Endodermal cell (in vitro differentiated cells): Measurements from ENCODE around the gene UBC. TPM values are rescaled to one million over a fixed set of nuclear protein-coding genes. Genes with fewer than 3 reads are reported as not detected.

Experiments used
- DNase-seq: peaks from one replicate; pipeline ENCODE4 v3.0.0-alpha.2; 2017
- H3K27ac ChIP-seq: 2 replicates; pipeline ENCODE4 v1.5.1; 2013; ENCODE audit warnings: mild to moderate bottlenecking, low read depth, low read length, moderate library complexity
- H3K27me3 ChIP-seq: 2 replicates; pipeline ENCODE4 v1.6.1; 2013; ENCODE audit warnings: mild to moderate bottlenecking, low read length, moderate library complexity; ENCODE audit not compliant: insufficient read depth, control insufficient read depth, poor library complexity, severe bottlenecking
- H3K36me3 ChIP-seq: 2 replicates; pipeline ENCODE4 v1.7.0; 2013; ENCODE audit warnings: mild to moderate bottlenecking, low read length, moderate library complexity; ENCODE audit not compliant: control insufficient read depth, insufficient read depth
- H3K4me1 ChIP-seq: one replicate; pipeline ENCODE4 v1.7.0; 2013; ENCODE audit warnings: low read length; ENCODE audit not compliant: control insufficient read depth, insufficient read depth
- H3K4me3 ChIP-seq: 2 replicates; pipeline ENCODE4 v1.5.1; 2013; ENCODE audit warnings: mild to moderate bottlenecking, low read length, moderate library complexity
- H3K9ac ChIP-seq: 2 replicates; pipeline ENCODE4 v1.6.1; 2013; ENCODE audit warnings: mild to moderate bottlenecking, low read length, moderate library complexity; ENCODE audit not compliant: poor library complexity, severe bottlenecking; ENCODE audit errors: extremely low read depth
- H3K9me3 ChIP-seq: 2 replicates; pipeline ENCODE4 v1.6.1; 2013; ENCODE audit warnings: mild to moderate bottlenecking, low read length, moderate library complexity; ENCODE audit not compliant: control insufficient read depth
- H3K27ac Mint-ChIP-seq: 2 replicates; pipeline ENCODE4 v1.8.0; 2020; ENCODE audit warnings: mixed read lengths
- H3K27me3 Mint-ChIP-seq: 2 replicates; pipeline ENCODE4 v1.8.0; 2021; ENCODE audit warnings: mild to moderate bottlenecking, mixed read lengths; ENCODE audit not compliant: insufficient read depth
- H3K36me3 Mint-ChIP-seq: 2 replicates; pipeline ENCODE4 v1.8.0; 2020; ENCODE audit warnings: low read depth, mixed read lengths
- H3K4me1 Mint-ChIP-seq: 2 replicates; pipeline ENCODE4 v1.8.0; 2020; ENCODE audit warnings: mixed read lengths
- H3K4me3 Mint-ChIP-seq: 2 replicates; pipeline ENCODE4 v1.8.0; 2020; ENCODE audit warnings: mild to moderate bottlenecking, moderate library complexity, mixed read lengths
- H3K9me3 Mint-ChIP-seq: 2 replicates; pipeline ENCODE4 v1.8.0; 2020; ENCODE audit warnings: mild to moderate bottlenecking, mixed read lengths
- CTCF ChIP-seq: fragments of 200-600 bp; sonication (generic); conservative IDR thresholded peaks from 2 replicates; pipeline ENCODE4 v1.5.0; 2021; ENCODE audit warnings: antibody characterized with exemption, mild to moderate bottlenecking
- WGBS, 2 experiments: methylation state at CpG; one replicate each; pipeline versions ENCODE4 v1.1.5 to v1.1.7; 2013; ENCODE audit warnings: missing lambda C conversion rate in 2 of 2, mixed read lengths in 1 of 2; ENCODE audit not compliant: insufficient coverage in 1 of 2, insufficient read length in 1 of 2; 5-methylcytosine and 5-hydroxymethylcytosine counted together
- total RNA-seq, 2 donors: library from RNA; stranded (reverse); fragmentation: NEBNext Ultra II Directional in 1 of 2; extraction: Animal tissue kit (Norgen Biotek cat#: 25700) in 1 of 2; gene quantifications; 2 replicates in 1 of 2; 3 replicates in 1 of 2; pipeline ENCODE4 v1.2.1, GENCODE V29; 2021

UBC gene
- total RNA-seq, 2 donors from 2014 or later = 580 to 625 TPM

GRCh38 chr12:124952801-124953200 lies 38.4 kb upstream of the UBC start:
- Mint-ChIP-seq H3K4me3 (no peak overlapping the region), H3K27me3 (no peaks in the 10 kb centered on the region), H3K9me3 (no peaks in the 10 kb centered on the region), H3K36me3 (peaks cover 58% of the 10 kb centered on the region), H3K4me1 (no peaks in the 10 kb centered on the region), H3K27ac (no peak overlapping the region)
- Histone ChIP-seq H3K4me1 (no peaks in the 10 kb centered on the region), H3K27me3 (no peaks in the 10 kb centered on the region), H3K36me3 (peaks cover 42% of the 10 kb centered on the region), H3K27ac (no peak overlapping the region), H3K9ac (no peak overlapping the region), H3K9me3 (no peaks in the 10 kb centered on the region), H3K4me3 (no peak overlapping the region)
- TF ChIP-seq CTCF = no peak
- DNase-seq = no peak
- 96 to 100% methylated on average over 7 to 8 of the region's 8 CpGs for WGBS, 2 experiments

GRCh38 chr12:124952295-124952694 lies 37.8 kb upstream of the UBC start:
- H3K36me3 Mint-ChIP-seq = peaks cover 53% of the 10 kb centered on the region
- no peaks in the 10 kb centered on the region for H3K27me3 ChIP-seq
- no peak overlapping the region for H3K4me3 ChIP-seq
- 90 to 94% methylated on average over 9 to 17 of the region's 17 CpGs for WGBS, 2 experiments
- H3K9me3 Mint-ChIP-seq = no peaks in the 10 kb centered on the region
- H3K9ac ChIP-seq = no peak overlapping the region
- no peak overlapping the region for H3K27ac Mint-ChIP-seq
- no peaks in the 10 kb centered on the region for H3K27me3 Mint-ChIP-seq
- no peak overlapping the region for H3K4me3 Mint-ChIP-seq
- no peaks in the 10 kb centered on the region for H3K4me1 ChIP-seq
- H3K9me3 ChIP-seq = no peaks in the 10 kb centered on the region
- peaks cover 40% of the 10 kb centered on the region for H3K36me3 ChIP-seq
- no peaks in the 10 kb centered on the region for H3K4me1 Mint-ChIP-seq
- no peak for TF ChIP-seq CTCF
- H3K27ac ChIP-seq = no peak overlapping the region
- no peak for DNase-seq

- 95 to 96% methylated on average over 25 to 47 of the region's 47 CpGs for WGBS, 2 experiments
- no peak overlapping the region for H3K4me3 Mint-ChIP-seq
- H3K4me1 ChIP-seq = no peaks in the 10 kb centered on the region
- no peak overlapping the region for H3K4me3 ChIP-seq
- H3K27me3 Mint-ChIP-seq = no peaks in the 10 kb centered on the region
- TF ChIP-seq CTCF = no peak
- peaks cover 49% of the 10 kb centered on the region for H3K36me3 Mint-ChIP-seq
- no peaks in the 10 kb centered on the region for H3K9me3 Mint-ChIP-seq
- no peak for DNase-seq
- H3K9ac ChIP-seq = no peak overlapping the region
- no peaks in the 10 kb centered on the region for H3K27me3 ChIP-seq
- H3K36me3 ChIP-seq = peaks cover 26% of the 10 kb centered on the region
- no peak overlapping the region for H3K27ac Mint-ChIP-seq
- no peaks in the 10 kb centered on the region for H3K9me3 ChIP-seq
- H3K27ac ChIP-seq = no peak overlapping the region
- H3K4me1 Mint-ChIP-seq = no peaks in the 10 kb centered on the region
Measured at GRCh38 chr12:124949779-124950728, 35.6 kb upstream of the UBC start.
